Right lobe of liver (tissue), 6 donors: Measurements from ENCODE around the gene ABCA9. TPM values are rescaled to one million over a fixed set of nuclear protein-coding genes. Genes with fewer than 3 reads are reported as not detected.

Experiments used
- ATAC-seq, 4 donors: fragments of 200-7000 bp; cut with Tn5 transposase; one replicate each; pipeline ENCODE4 v1.9.1; 2020; ENCODE audit warnings: mild to moderate bottlenecking in 4 of 4, moderate library complexity in 4 of 4
- DNase-seq, 3 donors: peaks; one replicate each; pipeline ENCODE4 v3.0.0-alpha.2; 2020
- H3K27ac ChIP-seq, 3 donors: fragments of 200-600 bp; one replicate each; pipeline ENCODE4 v1.8.0; 2022
- H3K27me3 ChIP-seq, 2 donors: fragments of 200-600 bp; one replicate each; pipeline ENCODE4 v1.8.0; 2022
- H3K36me3 ChIP-seq, 4 donors: fragments of 200-600 bp; sonication (generic) in 1 of 4; one replicate each; pipeline versions ENCODE4 v1.5.1 to v1.8.0; 2017 to 2022; ENCODE audit warnings: control low read depth in 1 of 4
- H3K4me1 ChIP-seq, 4 donors: fragments of 200-600 bp; sonication (generic) in 1 of 4; one replicate each; pipeline versions ENCODE4 v1.5.1 to v1.8.0; 2017 to 2022; ENCODE audit warnings: control low read depth in 1 of 4
- H3K4me3 ChIP-seq, 3 donors: fragments of 200-600 bp; one replicate each; pipeline ENCODE4 v1.8.0; 2022
- H3K9me3 ChIP-seq, 4 donors: fragments of 200-600 bp; sonication (generic) in 1 of 4; one replicate each; pipeline versions ENCODE4 v1.5.1 to v1.8.0; 2017 to 2022; ENCODE audit warnings: control low read depth in 1 of 4
- POLR2A ChIP-seq: fragments of 450-650 bp; IDR thresholded peaks from one replicate; pipeline ENCODE4 v1.6.1; 2017; ENCODE audit warnings: antibody characterized with exemption, mild to moderate bottlenecking
- WGBS: methylation state at CpG from one replicate; pipeline ENCODE4 v1.1.6; 2018; ENCODE audit warnings: low coverage, low lambda C conversion rate; ENCODE audit not compliant: insufficient coverage; ENCODE audit errors: missing lambda C conversion rate; 5-methylcytosine and 5-hydroxymethylcytosine counted together
- intact Hi-C, 2 donors: fragments of 100-400 bp; cut with DNase I; formaldehyde crosslinking; loops; one replicate each; pipeline versions ENCODE4 v1.11.2 to v1.14.1; 2022
- total RNA-seq, 6 experiments: library from RNA; depleted of rRNA in 2 of 6; stranded (reverse); fragments of >200 nt in 2 of 6; fragmentation: NEBNext Ultra II Directional in 3 of 6; extraction: Animal tissue kit (Norgen Biotek cat#: 25700) in 3 of 6; gene quantifications; one replicate each; pipeline versions ENCODE4 v1.1.0 to v1.2.4, GENCODE V29; 2016 to 2023
- TF ChIP-seq, protein P1 (sequence below), 4 donors: fragments of 200-600 bp in 3 of 4; fragments of 450-650 bp in 1 of 4; IDR thresholded peaks; one replicate each; pipeline versions ENCODE4 v1.5.1 to v1.8.0; 2016 to 2022; ENCODE audit warnings: antibody characterized with exemption in 4 of 4, mild to moderate bottlenecking in 2 of 4
- donor health status: DM: no; HTN: yes; CAD: no.
- donor health status: DM: no; HTN: no; CAD: no.
- donor health status: DM: no; HTN: no; CAD: no.
- donor health status: DM: no; HTN: yes; CAD: no.
- donor health status: DM: no; HTN: yes; CAD: no.

The ABCA9 gene
- total RNA-seq, 6 experiments from 2014 or later: 4.9 to 19.4 (median 8.8) TPM

DNA sequence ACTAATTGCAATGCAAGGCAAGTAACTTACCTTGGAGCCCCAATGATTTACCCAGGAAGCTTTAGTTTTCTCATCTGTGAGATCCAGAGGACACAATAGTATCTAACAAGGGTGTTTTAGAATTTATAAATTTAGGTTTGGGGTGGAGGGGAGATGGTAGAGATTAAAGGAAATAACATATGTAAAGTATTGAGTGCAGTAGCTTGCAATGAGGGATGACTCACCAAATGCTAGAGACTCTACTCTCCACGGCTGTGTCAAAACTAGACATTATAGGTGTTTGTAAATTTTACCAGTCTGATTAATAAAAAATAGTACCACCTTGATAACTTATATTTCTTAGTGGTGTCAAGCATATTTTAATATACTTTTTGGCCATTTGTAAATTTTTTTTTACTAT lies 3.7 kb upstream of the ABCA9 start:
- H3K27me3 ChIP-seq: no peaks in the 10 kb centered on the region
- no peaks in the 10 kb centered on the region for H3K4me1 ChIP-seq
- no peaks in the 10 kb centered on the region for H3K9me3 ChIP-seq
- no peak overlapping the region for H3K4me3 ChIP-seq
- no peak for TF ChIP-seq POLR2A
- TF ChIP-seq, protein P1, sequence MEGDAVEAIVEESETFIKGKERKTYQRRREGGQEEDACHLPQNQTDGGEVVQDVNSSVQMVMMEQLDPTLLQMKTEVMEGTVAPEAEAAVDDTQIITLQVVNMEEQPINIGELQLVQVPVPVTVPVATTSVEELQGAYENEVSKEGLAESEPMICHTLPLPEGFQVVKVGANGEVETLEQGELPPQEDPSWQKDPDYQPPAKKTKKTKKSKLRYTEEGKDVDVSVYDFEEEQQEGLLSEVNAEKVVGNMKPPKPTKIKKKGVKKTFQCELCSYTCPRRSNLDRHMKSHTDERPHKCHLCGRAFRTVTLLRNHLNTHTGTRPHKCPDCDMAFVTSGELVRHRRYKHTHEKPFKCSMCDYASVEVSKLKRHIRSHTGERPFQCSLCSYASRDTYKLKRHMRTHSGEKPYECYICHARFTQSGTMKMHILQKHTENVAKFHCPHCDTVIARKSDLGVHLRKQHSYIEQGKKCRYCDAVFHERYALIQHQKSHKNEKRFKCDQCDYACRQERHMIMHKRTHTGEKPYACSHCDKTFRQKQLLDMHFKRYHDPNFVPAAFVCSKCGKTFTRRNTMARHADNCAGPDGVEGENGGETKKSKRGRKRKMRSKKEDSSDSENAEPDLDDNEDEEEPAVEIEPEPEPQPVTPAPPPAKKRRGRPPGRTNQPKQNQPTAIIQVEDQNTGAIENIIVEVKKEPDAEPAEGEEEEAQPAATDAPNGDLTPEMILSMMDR (IDR thresholded peaks at IDR 0.05): no peak
- H3K36me3 ChIP-seq: peaks cover 0 to 4% (median 0%) of the 10 kb centered on the region in 4 donors
- no peak overlapping the region for H3K27ac ChIP-seq
- no peak for ATAC-seq
- 75% methylated on average over 1 of the region's 1 CpG for WGBS
- no peak for DNase-seq
- intact Hi-C loops: no loop called here

- no peak for TF ChIP-seq POLR2A
- TF ChIP-seq, protein P1 (IDR thresholded peaks at IDR 0.05): no peak
- ATAC-seq: peak in 1 of 4 donors; percentile 10
- WGBS: 71% methylated on average over 2 of the region's 2 CpGs
- H3K36me3 ChIP-seq: peaks cover 0 to 4% (median 0%) of the 10 kb centered on the region in 4 donors
- no peaks in the 10 kb centered on the region for H3K4me1 ChIP-seq
- intact Hi-C loops: no loop called here
- H3K9me3 ChIP-seq: no peaks in the 10 kb centered on the region
- DNase-seq: no peak
- no peak overlapping the region for H3K27ac ChIP-seq
- H3K4me3 ChIP-seq: no peak overlapping the region
- no peaks in the 10 kb centered on the region for H3K27me3 ChIP-seq
Measured at GRCh38 chr17:69064001-69064400, 3.3 kb upstream of the ABCA9 start.

- no peak overlapping the region for H3K27ac ChIP-seq
Measured at GRCh38 chr17:69062860-69063581, 2.3 kb upstream of the ABCA9 start.

GRCh38 chr17:69061721-69062556 lies 1.2 kb upstream of the ABCA9 start:
- Histone ChIP-seq H3K27ac (peak overlapping the region in 1 of 3 donors; percentile 9), H3K4me1 (no peaks in the 10 kb centered on the region), H3K4me3 (peak overlapping the region in 1 of 3 donors; percentile 7), H3K27me3 (no peaks in the 10 kb centered on the region), H3K9me3 (no peaks in the 10 kb centered on the region), H3K36me3 (peaks cover 0 to 4% (median 0%) of the 10 kb centered on the region in 4 donors)
- DNase-seq (no peak), ATAC-seq (peak in 3 of 4 donors; percentile 60 to 67 (median 62))
- intact Hi-C loops: no loop called here
- WGBS: 55% methylated on average over 4 of the region's 4 CpGs
- no peak for TF ChIP-seq POLR2A
- TF ChIP-seq, protein P1 (IDR thresholded peaks at IDR 0.05): no peak

More at GRCh38 chr17:69062860-69063581, 2.3 kb upstream of the ABCA9 start:
- Histone ChIP-seq H3K9me3 (no peaks in the 10 kb centered on the region), H3K36me3 (peaks cover 0 to 4% (median 0%) of the 10 kb centered on the region in 4 donors), H3K4me1 (no peaks in the 10 kb centered on the region), H3K4me3 (peak overlapping the region in 1 of 3 donors; percentile 7), H3K27me3 (no peaks in the 10 kb centered on the region)
- intact Hi-C loops: no loop called here
- TF ChIP-seq, protein P1 (IDR thresholded peaks at IDR 0.05): no peak
- no peak for TF ChIP-seq POLR2A
- DNase-seq (no peak), ATAC-seq (peak in 2 of 4 donors; percentile 19 to 31)
- WGBS: 87% methylated on average over 4 of the region's 4 CpGs
